Stomach (tissue), 4 donors: Measurements from ENCODE around the gene CHPF.

Experiments used
- EP300 ChIP-seq: sonication (generic); formaldehyde crosslinking; IDR thresholded peaks from one replicate; pipeline ENCODE4 v1.6.1; 2017; ENCODE audit warnings: antibody characterized with exemption
- POLR2A ChIP-seq, 4 donors: fragments of 450-650 bp; IDR thresholded peaks; one replicate each; pipeline ENCODE4 v1.6.1; 2016; ENCODE audit warnings: antibody characterized with exemption in 4 of 4, control low read depth in 2 of 4, mild to moderate bottlenecking in 1 of 4, moderate library complexity in 1 of 4
- POLR2AphosphoS5 ChIP-seq, 3 donors: sonication (generic); formaldehyde crosslinking; IDR thresholded peaks; one replicate each; pipeline ENCODE4 v1.6.1; 2016; ENCODE audit warnings: antibody characterized with exemption in 3 of 3
- TF ChIP-seq, protein P1 (sequence below), 7 experiments: fragments of 450-650 bp in 4 of 7; fragments of 200-600 bp in 3 of 7; sonication (generic) in 3 of 7; IDR thresholded peaks; one replicate each; pipeline ENCODE4 v1.5.1; 2016 to 2019; ENCODE audit warnings: antibody characterized with exemption in 7 of 7, control low read depth in 2 of 7, mild to moderate bottlenecking in 1 of 7

DNA sequence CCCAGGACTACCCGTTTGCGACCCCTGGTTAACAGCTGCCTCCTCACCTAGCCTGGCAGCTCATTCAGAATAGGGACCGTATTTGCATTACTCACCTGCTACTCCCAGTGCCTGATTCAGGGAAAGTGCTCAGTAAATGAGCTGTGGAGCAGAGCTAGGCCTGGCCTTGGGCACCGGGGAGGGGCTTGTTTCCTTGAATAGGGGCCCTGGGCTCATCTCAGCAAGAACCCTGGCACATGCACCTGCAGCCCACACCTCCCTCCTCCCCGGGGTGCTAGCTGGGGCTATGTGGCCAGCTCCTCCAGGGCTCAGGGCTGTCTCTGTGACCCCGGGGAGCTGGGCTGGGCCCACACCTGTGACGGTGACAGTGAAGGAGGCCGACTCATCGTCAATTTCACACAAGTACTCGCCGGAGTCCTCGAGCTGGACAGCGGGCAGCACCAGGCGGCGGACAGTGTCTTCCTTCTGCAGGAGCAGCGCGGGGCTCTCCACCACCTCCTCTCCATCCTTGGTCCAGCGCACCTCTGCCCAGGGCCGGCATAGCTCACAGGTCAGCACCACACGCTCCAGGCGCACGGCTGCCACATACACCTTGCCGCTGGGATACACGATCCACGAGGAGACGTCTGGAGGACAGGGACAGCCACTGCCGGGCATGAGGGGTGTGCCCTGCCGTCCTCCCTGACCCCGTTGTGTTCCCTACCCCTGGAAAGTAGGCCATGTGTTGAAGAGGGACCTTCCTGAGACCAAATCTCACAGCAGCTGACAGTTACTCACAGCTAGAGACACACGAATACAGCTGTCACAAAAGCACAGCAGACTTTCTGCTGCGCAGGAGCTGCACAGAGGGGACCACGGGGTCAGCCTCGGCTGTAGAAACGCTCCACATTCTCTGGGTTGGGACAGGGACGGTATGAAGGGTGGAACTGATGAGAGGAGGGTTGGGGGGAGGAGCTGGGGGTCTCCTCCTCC is 18.7 kb upstream of the CHPF start:
- TF ChIP-seq POLR2AphosphoS5 (IDR thresholded peaks at IDR 0.05) (no peak), POLR2A (IDR thresholded peaks at IDR 0.05) (no peak), EP300 (no peak)
- TF ChIP-seq, protein P1, sequence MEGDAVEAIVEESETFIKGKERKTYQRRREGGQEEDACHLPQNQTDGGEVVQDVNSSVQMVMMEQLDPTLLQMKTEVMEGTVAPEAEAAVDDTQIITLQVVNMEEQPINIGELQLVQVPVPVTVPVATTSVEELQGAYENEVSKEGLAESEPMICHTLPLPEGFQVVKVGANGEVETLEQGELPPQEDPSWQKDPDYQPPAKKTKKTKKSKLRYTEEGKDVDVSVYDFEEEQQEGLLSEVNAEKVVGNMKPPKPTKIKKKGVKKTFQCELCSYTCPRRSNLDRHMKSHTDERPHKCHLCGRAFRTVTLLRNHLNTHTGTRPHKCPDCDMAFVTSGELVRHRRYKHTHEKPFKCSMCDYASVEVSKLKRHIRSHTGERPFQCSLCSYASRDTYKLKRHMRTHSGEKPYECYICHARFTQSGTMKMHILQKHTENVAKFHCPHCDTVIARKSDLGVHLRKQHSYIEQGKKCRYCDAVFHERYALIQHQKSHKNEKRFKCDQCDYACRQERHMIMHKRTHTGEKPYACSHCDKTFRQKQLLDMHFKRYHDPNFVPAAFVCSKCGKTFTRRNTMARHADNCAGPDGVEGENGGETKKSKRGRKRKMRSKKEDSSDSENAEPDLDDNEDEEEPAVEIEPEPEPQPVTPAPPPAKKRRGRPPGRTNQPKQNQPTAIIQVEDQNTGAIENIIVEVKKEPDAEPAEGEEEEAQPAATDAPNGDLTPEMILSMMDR (IDR thresholded peaks at IDR 0.05) = no peak
